Stimulated activated CD4-positive, alpha-beta T cell treated with anti-CD3 and anti-CD28 coated beads, TNF-alpha, amount 100 ng/mL, for 48 hours (primary cell): ENCODE results near the gene SECTM1.

Experiments used
- DNase-seq, 3 donors: peaks; one replicate each; pipeline ENCODE4 v3.0.0-alpha.2; 2020; ENCODE audit warnings: low read depth in 3 of 3

SECTM1 gene

GRCh38 chr17:82281076-82281475, 52.5 kb downstream of the SECTM1 start:
- DNase-seq: no peak

GRCh38 chr17:82280537-82280936, 53.0 kb downstream of the SECTM1 start:
- DNase-seq: no peak

GRCh38 chr17:82278786-82279391, 54.7 kb downstream of the SECTM1 start:
- no peak for DNase-seq

GRCh38 chr17:82278308-82278707, 55.3 kb downstream of the SECTM1 start:
- no peak for DNase-seq

GRCh38 chr17:82277851-82278250, 55.7 kb downstream of the SECTM1 start:
- no peak for DNase-seq

- no peak for DNase-seq
Measured at GRCh38 chr17:82276938-82277337, 56.6 kb downstream of the SECTM1 start.

- DNase-seq: no peak
Measured at GRCh38 chr17:82275326-82275725, 58.2 kb downstream of the SECTM1 start.

GRCh38 chr17:82274134-82275020, 59.2 kb downstream of the SECTM1 start:
- no peak for DNase-seq

GRCh38 chr17:82273327-82274133, 60.0 kb downstream of the SECTM1 start, which contains the start of gene CSNK1D:
TSS of gene CSNK1D (minus strand) at chr17:82273700. CDS start at chr17:82273381, 319 bp downstream.
- peak; percentile 82 to 93 (median 87) for DNase-seq

- no peak for DNase-seq
Measured at GRCh38 chr17:82272495-82273326, 60.9 kb downstream of the SECTM1 start.

- no peak for DNase-seq
Measured at GRCh38 chr17:82271401-82271800, 62.2 kb downstream of the SECTM1 start.
